ENCODE results near the gene TBX2. TPM values are rescaled to one million over a fixed set of nuclear protein-coding genes. Genes with fewer than 3 reads are reported as not detected.

Gene TBX2
- total and polyA plus RNA-seq, 2 of the 4 experiments (the other 2 are of a cell fraction) = 20.1 to 64.1 TPM

DNA sequence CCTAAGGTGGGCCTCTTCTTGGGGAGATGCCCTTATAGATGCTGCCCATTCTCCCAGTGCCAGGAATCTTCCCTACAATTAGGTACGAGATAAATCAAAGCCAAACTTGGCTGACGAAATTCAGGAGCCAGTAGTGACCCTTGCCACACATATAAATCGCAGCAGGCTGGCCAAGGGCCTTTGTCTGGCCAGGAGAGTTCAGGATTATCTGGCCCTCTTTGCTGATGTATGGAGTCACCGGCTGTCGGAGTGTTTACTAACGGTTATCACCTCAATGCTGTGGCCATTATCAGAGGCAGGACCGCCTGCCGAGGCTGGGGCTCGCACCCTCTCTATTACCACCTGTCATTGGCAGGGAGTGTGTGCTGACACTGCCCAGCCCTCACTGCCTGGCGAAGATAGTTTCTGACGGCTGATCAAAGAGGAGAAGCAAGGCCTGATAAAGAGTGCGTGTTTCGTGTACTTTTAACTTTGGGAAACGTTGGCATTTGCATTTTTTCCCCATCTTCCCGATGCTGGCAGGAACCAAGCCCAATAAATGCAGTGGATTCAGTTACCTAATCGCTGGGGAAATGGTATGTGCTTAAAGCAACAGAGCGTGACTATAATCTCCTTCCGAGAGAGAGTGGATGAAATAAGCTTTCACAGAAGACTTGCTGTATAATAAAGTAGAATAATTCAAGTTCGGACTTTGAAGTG, 32.8 kb upstream of the TBX2 start:
- dilution Hi-C loops (cut with HindIII; ENCODE audit: low sequenced_read_pairs, unreplicated experiment) = no loop called here
- Histone ChIP-seq H2BK5ac (ENCODE audit: low read depth, low read length, poor library complexity, severe bottlenecking) (no peak overlapping the region), H3K4ac (ENCODE audit: low read depth, low read length) (no peak overlapping the region), H3K9me3 (ENCODE audit: control insufficient read depth, insufficient read depth, low read length) (peaks cover 3% of the 10 kb centered on the region; the same call in 1 of the 2 replicates), H3K79me1 (ENCODE audit: low read depth in 1 of 2, low read length in 2 of 2) (no peaks in the 10 kb centered on the region), H3K4me3 (ENCODE audit: insufficient read depth, low read depth, low read length) (no peak overlapping the region), H2BK120ac (ENCODE audit: low read depth, low read length) (no peak overlapping the region), H3K23ac (ENCODE audit: low read depth, low read length) (peak overlapping the region; percentile 7; the same call in 1 of the 2 replicates), H3K4me2 (ENCODE audit: low read depth, low read length) (no peak overlapping the region), H2BK20ac (ENCODE audit: low read depth, low read length) (no peak overlapping the region), H3K4me1 (ENCODE audit: control insufficient read depth, insufficient read depth, low read length) (no peaks in the 10 kb centered on the region), H2AK9ac (replicated peaks; ENCODE audit: low read depth, low read length, poor library complexity) (no peak overlapping the region), H4K8ac (ENCODE audit: low read depth in 2 of 2, low read length in 2 of 2) (no peak overlapping the region), H2AFZ (replicated peaks; ENCODE audit: low read length, poor library complexity) (no peak overlapping the region), H2BK15ac (ENCODE audit: low read depth, low read length) (no peak overlapping the region; the same call in 2 of the 3 replicates), H3K56ac (ENCODE audit: extremely low read depth, insufficient read depth, low read length) (no peak overlapping the region), H4K91ac (ENCODE audit: insufficient read depth, low read depth, low read length) (no peak overlapping the region), H3K14ac (replicated peaks; ENCODE audit: low read depth, low read length) (0 out of 2 replicates have a peak overlapping the region, but pooled peaks have one; percentile 8), H3K9me1 (ENCODE audit: insufficient read depth, low read length) (peaks cover 4% of the 10 kb centered on the region; the same call in 1 of the 2 replicates), H3K18ac (ENCODE audit: low read depth, low read length) (no peak overlapping the region), H3K27me3 (ENCODE audit: control insufficient read depth, insufficient read depth, low read length) (no peaks in the 10 kb centered on the region), H4K20me1 (ENCODE audit: insufficient read depth, low read length) (no peaks in the 10 kb centered on the region), H3K9ac (ENCODE audit: low read depth, low read length) (no peak overlapping the region), H2AK5ac (ENCODE audit: low read depth, low read length) (peak overlapping the region; percentile 9; the same call in 1 of the 2 replicates), H3K27ac (ENCODE audit: insufficient read depth, low read length) (no peak overlapping the region), H3K36me3 (ENCODE audit: control insufficient read depth, insufficient read depth, low read length) (no peaks in the 10 kb centered on the region), H4K5ac (ENCODE audit: low read depth, low read length) (no peak overlapping the region)
- BruUV-seq (replicated peaks) = no TSS peak
- intact Hi-C loops (cut with micrococcal nuclease) = no loop called here
- TF ChIP-seq RFX5 (IDR thresholded peaks at IDR 0.05; ENCODE audit: low read depth, low read length) (no peak), POLR2A (IDR thresholded peaks at IDR 0.05; ENCODE audit: low read depth, low read length) (no peak), BHLHE40 (IDR thresholded peaks at IDR 0.05; ENCODE audit: low read depth, low read length) (no peak)
- TF ChIP-seq, protein P1, sequence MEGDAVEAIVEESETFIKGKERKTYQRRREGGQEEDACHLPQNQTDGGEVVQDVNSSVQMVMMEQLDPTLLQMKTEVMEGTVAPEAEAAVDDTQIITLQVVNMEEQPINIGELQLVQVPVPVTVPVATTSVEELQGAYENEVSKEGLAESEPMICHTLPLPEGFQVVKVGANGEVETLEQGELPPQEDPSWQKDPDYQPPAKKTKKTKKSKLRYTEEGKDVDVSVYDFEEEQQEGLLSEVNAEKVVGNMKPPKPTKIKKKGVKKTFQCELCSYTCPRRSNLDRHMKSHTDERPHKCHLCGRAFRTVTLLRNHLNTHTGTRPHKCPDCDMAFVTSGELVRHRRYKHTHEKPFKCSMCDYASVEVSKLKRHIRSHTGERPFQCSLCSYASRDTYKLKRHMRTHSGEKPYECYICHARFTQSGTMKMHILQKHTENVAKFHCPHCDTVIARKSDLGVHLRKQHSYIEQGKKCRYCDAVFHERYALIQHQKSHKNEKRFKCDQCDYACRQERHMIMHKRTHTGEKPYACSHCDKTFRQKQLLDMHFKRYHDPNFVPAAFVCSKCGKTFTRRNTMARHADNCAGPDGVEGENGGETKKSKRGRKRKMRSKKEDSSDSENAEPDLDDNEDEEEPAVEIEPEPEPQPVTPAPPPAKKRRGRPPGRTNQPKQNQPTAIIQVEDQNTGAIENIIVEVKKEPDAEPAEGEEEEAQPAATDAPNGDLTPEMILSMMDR (conservative IDR thresholded peaks at IDR 0.05; ENCODE audit: low read depth, low read length) = no peak
- TF ChIP-seq, protein P2, sequence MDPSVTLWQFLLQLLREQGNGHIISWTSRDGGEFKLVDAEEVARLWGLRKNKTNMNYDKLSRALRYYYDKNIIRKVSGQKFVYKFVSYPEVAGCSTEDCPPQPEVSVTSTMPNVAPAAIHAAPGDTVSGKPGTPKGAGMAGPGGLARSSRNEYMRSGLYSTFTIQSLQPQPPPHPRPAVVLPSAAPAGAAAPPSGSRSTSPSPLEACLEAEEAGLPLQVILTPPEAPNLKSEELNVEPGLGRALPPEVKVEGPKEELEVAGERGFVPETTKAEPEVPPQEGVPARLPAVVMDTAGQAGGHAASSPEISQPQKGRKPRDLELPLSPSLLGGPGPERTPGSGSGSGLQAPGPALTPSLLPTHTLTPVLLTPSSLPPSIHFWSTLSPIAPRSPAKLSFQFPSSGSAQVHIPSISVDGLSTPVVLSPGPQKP (IDR thresholded peaks at IDR 0.05; ENCODE audit: borderline replicate concordance, low read depth, low read length) = no peak
- ChIA-PET POLR2A (ENCODE audit: unreplicated experiment) (interaction anchor here (0.6 kb wide), 1 partner anchor 211 kb away, joined by 4 read pairs; no protein-coding TSS in a partner anchor), CTCF (no interaction called here)
- no peak for ATAC-seq (ENCODE audit: low read depth)
- in situ Hi-C loops (cut with MboI; ENCODE audit: low sequenced_read_pairs) = no loop called here
- WGBS, 2 experiments (ENCODE audit: extremely low coverage in 2 of 2, insufficient read length in 1 of 2) = 42% methylated on average over 7 of the region's 19 CpGs; no CpG with 5 or more reads in 1 of the 2 experiments
- no peak for DNase-seq
